PC-9 (cell line): Measurements from ENCODE around the gene POLQ. TPM values are rescaled to one million over a fixed set of nuclear protein-coding genes. Genes with fewer than 3 reads are reported as not detected.

Experiments used
- BruUV-seq: library from RNA; stranded (reverse); fragments of 400-500 nt; replicated peaks from 2 replicates; lab custom pipeline; 2021; lab: Mats Ljungman, UMichigan
- CTCF ChIA-PET: fragments of 300-600 bp; sonication (Branson Sonifier 250); formaldehyde crosslinking; loops from one replicate; lab custom pipeline; 2022; ENCODE audit warnings: antibody characterized with exemption; lab: Charles Lee
- POLR2A ChIA-PET: fragments of 300-600 bp; sonication (Branson Sonifier 250); formaldehyde crosslinking; loops from one replicate; lab custom pipeline; 2022; ENCODE audit warnings: antibody characterized with exemption; ENCODE audit not compliant: unreplicated experiment; lab: Charles Lee
- DNase-seq, 2 experiments: peaks; one replicate each; pipeline versions ENCODE4 v3.0.0 to v3.0.0-alpha.2; 2015 to 2022; ENCODE audit warnings: mixed read lengths in 1 of 2
- H2AFZ ChIP-seq: fragments of 200-600 bp; sonication (generic); 2 replicates; pipeline ENCODE4 v1.8.1; 2017; ENCODE audit warnings: antibody characterized with exemption
- H3F3A ChIP-seq: fragments of 200-600 bp; sonication (generic); 2 replicates; pipeline ENCODE4 v1.8.1; 2017; ENCODE audit warnings: antibody characterized with exemption, mild to moderate bottlenecking, low read depth; ENCODE audit not compliant: insufficient read depth
- H3K27ac ChIP-seq: fragments of 200-600 bp; sonication (generic); 2 replicates; pipeline ENCODE4 v1.6.1; 2016; ENCODE audit warnings: mixed run types
- H3K27me3 ChIP-seq: fragments of 200-600 bp; sonication (generic); 2 replicates; pipeline ENCODE4 v1.6.1; 2016; ENCODE audit warnings: low read depth, mixed run types; ENCODE audit not compliant: insufficient read depth
- H3K36me3 ChIP-seq: fragments of 200-600 bp; sonication (generic); 2 replicates; pipeline ENCODE4 v1.6.1; 2016; ENCODE audit warnings: low read depth, mixed run types
- H3K4me1 ChIP-seq: fragments of 200-600 bp; sonication (generic); replicated peaks from 2 replicates; pipeline ENCODE4 v1.6.1; 2016; ENCODE audit warnings: mixed run types; ENCODE audit not compliant: insufficient read depth
- H3K4me2 ChIP-seq: fragments of 200-600 bp; sonication (generic); 2 replicates; pipeline ENCODE4 v1.6.1; 2017; ENCODE audit warnings: mixed run types
- H3K4me3 ChIP-seq: fragments of 200-600 bp; sonication (generic); 2 replicates; pipeline ENCODE4 v1.6.1; 2016; ENCODE audit warnings: mixed run types
- H3K79me2 ChIP-seq: fragments of 200-600 bp; sonication (generic); 2 replicates; pipeline ENCODE4 v1.6.1; 2017; ENCODE audit warnings: low read depth, mixed run types
- H3K9me2 ChIP-seq: fragments of 200-600 bp; sonication (generic); 2 replicates; pipeline ENCODE4 v1.8.1; 2017; ENCODE audit warnings: mild to moderate bottlenecking; ENCODE audit not compliant: insufficient read depth
- H3K9me3 ChIP-seq: fragments of 200-600 bp; sonication (generic); 2 replicates; pipeline ENCODE4 v1.8.1; 2016; ENCODE audit warnings: low read depth; ENCODE audit not compliant: insufficient read depth
- H4K20me1 ChIP-seq: fragments of 200-600 bp; sonication (generic); 2 replicates; pipeline ENCODE4 v1.8.1; 2017; ENCODE audit not compliant: insufficient read depth
- CTCF ChIP-seq: fragments of 200-600 bp; sonication (generic); conservative IDR thresholded peaks from 2 replicates; pipeline ENCODE4 v1.6.1; 2017; ENCODE audit warnings: mixed run types, antibody characterized with exemption, mild to moderate bottlenecking, moderate library complexity
- EZH2 ChIP-seq: fragments of 200-600 bp; sonication (generic); IDR thresholded peaks from 2 replicates; pipeline ENCODE4 v1.8.0; 2017; ENCODE audit warnings: antibody characterized with exemption, low read depth
- intact Hi-C: fragments of 100-400 bp; cut with micrococcal nuclease; formaldehyde crosslinking; loops from one replicate; pipeline ENCODE4 v1.10.0; 2022; ENCODE audit not compliant: unreplicated experiment
- total RNA-seq: library from RNA; stranded (reverse); gene quantifications from 2 replicates; pipeline ENCODE4 v1.2.3, GENCODE V29; 2021

The POLQ gene
- total RNA-seq, 1 experiment from 2014 or later, result 14.3 TPM

GRCh38 chr3:121504618-121505017, 41.2 kb downstream of the POLQ start:
- Histone ChIP-seq H3K4me3 (no peak overlapping the region), H3K79me2 (no peaks in the 10 kb centered on the region), H3K27me3 (no peaks in the 10 kb centered on the region), H3K27ac (no peak overlapping the region), H3K4me2 (no peak overlapping the region), H2AFZ (no peak overlapping the region), H3F3A (no peaks in the 10 kb centered on the region), H4K20me1 (no peaks in the 10 kb centered on the region), H3K36me3 (no peaks in the 10 kb centered on the region), H3K9me3 (no peaks in the 10 kb centered on the region), H3K4me1 (no peaks in the 10 kb centered on the region), H3K9me2 (no peaks in the 10 kb centered on the region)
- BruUV-seq, result no TSS peak
- intact Hi-C loops, result no loop called here
- DNase-seq, result no peak
- POLR2A ChIA-PET, result no interaction called here
- TF ChIP-seq CTCF (no peak), EZH2 (no peak)
- CTCF ChIA-PET, result no interaction called here

GRCh38 chr3:121496786-121497185, 49.0 kb downstream of the POLQ start:
- DNase-seq, result no peak
- intact Hi-C loops, result no loop called here
- H3K4me2 ChIP-seq, result no peak overlapping the region

GRCh38 chr3:121493431-121493830, 52.4 kb downstream of the POLQ start:
- Histone ChIP-seq H2AFZ (no peak overlapping the region), H4K20me1 (no peaks in the 10 kb centered on the region), H3K4me2 (no peak overlapping the region), H3K36me3 (no peaks in the 10 kb centered on the region), H3K9me3 (no peaks in the 10 kb centered on the region), H3F3A (no peaks in the 10 kb centered on the region), H3K4me3 (no peak overlapping the region), H3K9me2 (no peaks in the 10 kb centered on the region), H3K4me1 (no peaks in the 10 kb centered on the region), H3K27me3 (no peaks in the 10 kb centered on the region), H3K79me2 (no peaks in the 10 kb centered on the region), H3K27ac (no peak overlapping the region)
- ChIA-PET POLR2A (no interaction called here), CTCF (no interaction called here)
- TF ChIP-seq CTCF (no peak), EZH2 (no peak)
- no TSS peak for BruUV-seq
- intact Hi-C loops, result no loop called here
- DNase-seq, result no peak

More at GRCh38 chr3:121496786-121497185, 49.0 kb downstream of the POLQ start:
- no peaks in the 10 kb centered on the region for H3K9me2 ChIP-seq
- POLR2A ChIA-PET, result no interaction called here
- no peaks in the 10 kb centered on the region for H3K9me3 ChIP-seq
- no peak overlapping the region for H3K4me3 ChIP-seq
- H3F3A ChIP-seq, result no peaks in the 10 kb centered on the region
- H3K36me3 ChIP-seq, result no peaks in the 10 kb centered on the region
- H3K27me3 ChIP-seq, result no peaks in the 10 kb centered on the region
- no TSS peak for BruUV-seq
- H3K79me2 ChIP-seq, result no peaks in the 10 kb centered on the region
- no peak overlapping the region for H3K27ac ChIP-seq
- no peak for TF ChIP-seq EZH2
- no peak for TF ChIP-seq CTCF
- CTCF ChIA-PET, result no interaction called here
- H4K20me1 ChIP-seq, result no peaks in the 10 kb centered on the region
- no peaks in the 10 kb centered on the region for H3K4me1 ChIP-seq
- no peak overlapping the region for H2AFZ ChIP-seq
